WI38 (cell line): ENCODE measurements around the gene ERO1B.

ENCODE experiments used
- H3K4me3 ChIP-seq: 2 replicates; pipeline ENCODE4 v1.5.1; 2011; ENCODE audit warnings: low read depth, mild to moderate bottlenecking, control low read depth, low read length
- CTCF ChIP-seq: IDR thresholded peaks from 2 replicates; pipeline ENCODE4 v1.5.1; 2012; ENCODE audit warnings: low read depth, mild to moderate bottlenecking, control low read depth, low read length

Gene ERO1B

GRCh38 chr1:236209185-236209584, 72.6 kb downstream of the ERO1B start:
- TF ChIP-seq CTCF, result no peak
- H3K4me3 ChIP-seq, result no peak overlapping the region

- TF ChIP-seq CTCF, result no peak
- no peak overlapping the region for H3K4me3 ChIP-seq
Measured at GRCh38 chr1:236207569-236207968, 74.2 kb downstream of the ERO1B start.

- no peak overlapping the region for H3K4me3 ChIP-seq
- no peak for TF ChIP-seq CTCF
Measured at GRCh38 chr1:236207121-236207520, 74.6 kb downstream of the ERO1B start.

GRCh38 chr1:236206548-236206947, 75.2 kb downstream of the ERO1B start:
- H3K4me3 ChIP-seq, result no peak overlapping the region
- TF ChIP-seq CTCF, result no peak

- H3K4me3 ChIP-seq, result no peak overlapping the region
- no peak for TF ChIP-seq CTCF
Measured at GRCh38 chr1:236204656-236205055, 77.1 kb downstream of the ERO1B start.

- no peak for TF ChIP-seq CTCF
- no peak overlapping the region for H3K4me3 ChIP-seq
Measured at GRCh38 chr1:236204039-236204438, 77.7 kb downstream of the ERO1B start.

- no peak for TF ChIP-seq CTCF
- no peak overlapping the region for H3K4me3 ChIP-seq
Measured at GRCh38 chr1:236201786-236202185, 80.0 kb downstream of the ERO1B start.

GRCh38 chr1:236200925-236201324, 80.8 kb downstream of the ERO1B start:
- TF ChIP-seq CTCF, result no peak
- H3K4me3 ChIP-seq, result no peak overlapping the region
